Activated CD4-positive, alpha-beta memory T cell treated with anti-CD3 and anti-CD28 coated beads, Interleukin-2, amount 10 ng/mL, durations not matched to agents 7 days and 5 days (primary cell): ENCODE measurements around the gene UBA3. TPM values are rescaled to one million over a fixed set of nuclear protein-coding genes. Genes with fewer than 3 reads are reported as not detected.

Experiments used
- CTCF ChIA-PET: fragments of 350-600 bp; sonication (Branson Sonifier 250); formaldehyde crosslinking; loops from one replicate; lab custom pipeline; 2021; ENCODE audit warnings: antibody characterized with exemption, inconsistent platforms; lab: Charles Lee
- POLR2A ChIA-PET: fragments of 350-600 bp; sonication (Branson Sonifier 250); formaldehyde crosslinking; loops from one replicate; lab custom pipeline; 2021; ENCODE audit warnings: antibody characterized with exemption; lab: Charles Lee
- DNase-seq: peaks from one replicate; pipeline ENCODE4 v3.0.0-alpha.2; 2020
- H3K27ac Mint-ChIP-seq: one replicate; pipeline ENCODE4 v1.8.0; 2021; ENCODE audit warnings: mild to moderate bottlenecking, mixed read lengths
- H3K27me3 Mint-ChIP-seq: one replicate; pipeline ENCODE4 v1.8.0; 2021; ENCODE audit warnings: mixed read lengths
- H3K36me3 Mint-ChIP-seq: one replicate; pipeline ENCODE4 v1.8.0; 2021; ENCODE audit warnings: low read depth, mixed read lengths
- H3K4me1 Mint-ChIP-seq: one replicate; pipeline ENCODE4 v1.8.0; 2021; ENCODE audit warnings: mixed read lengths
- H3K4me3 Mint-ChIP-seq: one replicate; pipeline ENCODE4 v1.8.0; 2021; ENCODE audit warnings: mild to moderate bottlenecking, mixed read lengths
- H3K9me3 Mint-ChIP-seq: one replicate; pipeline ENCODE4 v1.8.0; 2021; ENCODE audit warnings: mixed read lengths
- total RNA-seq, 2 experiments: library from RNA; stranded (reverse); gene quantifications; one replicate each; pipeline ENCODE4 v1.2.3, GENCODE V29; 2021

The UBA3 gene
- total RNA-seq, 2 experiments from 2014 or later = 93.1 to 96.9 TPM

- H3K9me3 Mint-ChIP-seq = no peaks in the 10 kb centered on the region
- ChIA-PET POLR2A (interaction anchor here (0.6 to 2.9 kb wide), 3 partner anchors 11 to 309 kb away, joined by 3 to 10 read pairs (median 5); partner anchors contain the start of gene ARL6IP5), CTCF (interaction anchor here (0.6 to 0.7 kb wide), 2 partner anchors 33 to 92 kb away, joined by 3 to 4 read pairs; no protein-coding TSS in a partner anchor)
- peaks cover 68% of the 10 kb centered on the region for H3K4me1 Mint-ChIP-seq
- peak overlapping the region; percentile 17 for H3K27ac Mint-ChIP-seq
- H3K27me3 Mint-ChIP-seq = no peaks in the 10 kb centered on the region
- H3K36me3 Mint-ChIP-seq = peaks cover 73% of the 10 kb centered on the region
- H3K4me3 Mint-ChIP-seq = no peak overlapping the region
- DNase-seq = no peak
Observed at GRCh38 chr3:69097407-69098086, 17.4 kb upstream of the UBA3 start.

- H3K9me3 Mint-ChIP-seq = no peaks in the 10 kb centered on the region
- H3K4me1 Mint-ChIP-seq = peaks cover 72% of the 10 kb centered on the region
- H3K36me3 Mint-ChIP-seq = peaks cover 69% of the 10 kb centered on the region
- peak overlapping the region; percentile 65 for H3K4me3 Mint-ChIP-seq
- no peak for DNase-seq
- ChIA-PET CTCF (interaction anchor here (2.2 kb wide), 1 partner anchor 45 kb away, joined by 8 read pairs; the partner anchor contains the start of gene TMF1), POLR2A (interaction anchor here (0.9 to 16.3 kb wide), 5 partner anchors 8 to 83 kb away, joined by 3 to 305 read pairs (median 4); partner anchors contain the start of genes ARL6IP5, EOGT and UBA3)
- H3K27me3 Mint-ChIP-seq = no peaks in the 10 kb centered on the region
- H3K27ac Mint-ChIP-seq = peak overlapping the region; percentile 88
Observed at GRCh38 chr3:69096299-69096698, 16.1 kb upstream of the UBA3 start.

GRCh38 chr3:69095636-69096035 is 15.5 kb upstream of the UBA3 start:
- H3K4me1 Mint-ChIP-seq = peaks cover 73% of the 10 kb centered on the region
- peak overlapping the region; percentile 65 for H3K4me3 Mint-ChIP-seq
- CTCF ChIA-PET = interaction anchor here (1.1 to 2.9 kb wide), 4 partner anchors 10 to 104 kb away, joined by 3 to 15 read pairs (median 6); partner anchors contain the start of genes ARL6IP5 and TMF1
- peaks cover 68% of the 10 kb centered on the region for H3K36me3 Mint-ChIP-seq
- H3K27me3 Mint-ChIP-seq = no peaks in the 10 kb centered on the region
- no peaks in the 10 kb centered on the region for H3K9me3 Mint-ChIP-seq
- DNase-seq = peak; percentile 42
- POLR2A ChIA-PET = interaction anchor here (0.9 to 16.3 kb wide), 5 partner anchors 9 to 82 kb away, joined by 3 to 305 read pairs (median 4); partner anchors contain the start of genes ARL6IP5, EOGT and UBA3
- H3K27ac Mint-ChIP-seq = peak overlapping the region; percentile 88

- H3K4me3 Mint-ChIP-seq = peak overlapping the region; percentile 58
- peaks cover 70% of the 10 kb centered on the region for H3K36me3 Mint-ChIP-seq
- ChIA-PET CTCF (interaction anchor here (0.7 to 2.9 kb wide), 8 partner anchors 9 to 212 kb away, joined by 3 to 15 read pairs (median 3); partner anchors contain the start of genes ARL6IP5 and TMF1), POLR2A (interaction anchor here (1.0 to 18.0 kb wide), 6 partner anchors 8 to 106 kb away, joined by 3 to 305 read pairs (median 92); partner anchors contain the start of genes ARL6IP5, TMF1 and UBA3)
- DNase-seq = no peak
- H3K9me3 Mint-ChIP-seq = no peaks in the 10 kb centered on the region
- H3K27me3 Mint-ChIP-seq = no peaks in the 10 kb centered on the region
- H3K4me1 Mint-ChIP-seq = peaks cover 79% of the 10 kb centered on the region
- H3K27ac Mint-ChIP-seq = peak overlapping the region; percentile 94
Observed at GRCh38 chr3:69094467-69095205, 14.5 kb upstream of the UBA3 start.

- Mint-ChIP-seq H3K27ac (peak overlapping the region; percentile 94), H3K9me3 (no peaks in the 10 kb centered on the region), H3K27me3 (no peaks in the 10 kb centered on the region), H3K4me1 (peaks cover 83% of the 10 kb centered on the region), H3K36me3 (peaks cover 74% of the 10 kb centered on the region), H3K4me3 (peak overlapping the region; percentile 58)
- POLR2A ChIA-PET = interaction anchor here (0.9 to 18.0 kb wide), 12 partner anchors 8 to 113 kb away, joined by 3 to 305 read pairs (median 6); partner anchors contain the start of genes ARL6IP5, EOGT, TMF1 and UBA3
- no peak for DNase-seq
- CTCF ChIA-PET = interaction anchor here (1.1 to 2.0 kb wide), 8 partner anchors 10 to 78 kb away, joined by 3 to 11 read pairs (median 4); partner anchors contain the start of gene EOGT
Observed at GRCh38 chr3:69092030-69092516, 11.9 kb upstream of the UBA3 start.

GRCh38 chr3:69091389-69092029 is 11.3 kb upstream of the UBA3 start:
- CTCF ChIA-PET = interaction anchor here (0.6 to 2.0 kb wide), 9 partner anchors 9 to 78 kb away, joined by 3 to 11 read pairs (median 3); partner anchors contain the start of gene EOGT
- Mint-ChIP-seq H3K4me3 (peak overlapping the region; percentile 58), H3K27me3 (no peaks in the 10 kb centered on the region), H3K9me3 (no peaks in the 10 kb centered on the region), H3K36me3 (peaks cover 76% of the 10 kb centered on the region), H3K27ac (peak overlapping the region; percentile 94), H3K4me1 (peaks cover 78% of the 10 kb centered on the region)
- POLR2A ChIA-PET = interaction anchor here (0.9 to 18.0 kb wide), 12 partner anchors 9 to 113 kb away, joined by 3 to 305 read pairs (median 6); partner anchors contain the start of genes ARL6IP5, EOGT, TMF1 and UBA3
- no peak for DNase-seq

- peaks cover 67% of the 10 kb centered on the region for H3K4me1 Mint-ChIP-seq
- POLR2A ChIA-PET = interaction anchor here (1.0 to 18.0 kb wide), 8 partner anchors 8 to 110 kb away, joined by 3 to 305 read pairs (median 30); partner anchors contain the start of genes ARL6IP5, EOGT, TMF1 and UBA3
- CTCF ChIA-PET = interaction anchor here (1.2 to 2.1 kb wide), 3 partner anchors 38 to 40 kb away, joined by 4 to 6 read pairs (median 5); partner anchors contain the start of gene TMF1
- H3K4me3 Mint-ChIP-seq = peak overlapping the region; percentile 22
- H3K27me3 Mint-ChIP-seq = no peaks in the 10 kb centered on the region
- peak overlapping the region; percentile 70 for H3K27ac Mint-ChIP-seq
- peaks cover 76% of the 10 kb centered on the region for H3K36me3 Mint-ChIP-seq
- no peak for DNase-seq
- H3K9me3 Mint-ChIP-seq = no peaks in the 10 kb centered on the region
Observed at GRCh38 chr3:69090021-69090420, 9.9 kb upstream of the UBA3 start.

- POLR2A ChIA-PET = interaction anchor here (1.3 to 18.0 kb wide), 5 partner anchors 6 to 37 kb away, joined by 5 to 305 read pairs (median 145); partner anchors contain the start of genes ARL6IP5, TMF1 and UBA3
- H3K4me1 Mint-ChIP-seq = peaks cover 65% of the 10 kb centered on the region
- CTCF ChIA-PET = interaction anchor here (1.7 to 2.8 kb wide), 2 partner anchors 36 to 74 kb away, joined by 8 to 17 read pairs; partner anchors contain the start of genes EOGT and TMF1
- H3K27me3 Mint-ChIP-seq = no peaks in the 10 kb centered on the region
- H3K4me3 Mint-ChIP-seq = peak overlapping the region; percentile 91
- no peak for DNase-seq
- peaks cover 62% of the 10 kb centered on the region for H3K36me3 Mint-ChIP-seq
- peak overlapping the region; percentile 77 for H3K27ac Mint-ChIP-seq
- no peaks in the 10 kb centered on the region for H3K9me3 Mint-ChIP-seq
Observed at GRCh38 chr3:69088063-69088462, 7.9 kb upstream of the UBA3 start.

GRCh38 chr3:69087030-69087791 is 7.0 kb upstream of the UBA3 start:
- Mint-ChIP-seq H3K4me1 (peaks cover 66% of the 10 kb centered on the region), H3K9me3 (no peaks in the 10 kb centered on the region), H3K36me3 (peaks cover 58% of the 10 kb centered on the region), H3K27me3 (no peaks in the 10 kb centered on the region), H3K27ac (peak overlapping the region; percentile 74), H3K4me3 (peak overlapping the region; percentile 91)
- no peak for DNase-seq
- ChIA-PET CTCF (interaction anchor here (1.4 to 3.4 kb wide), 4 partner anchors 7 to 35 kb away, joined by 4 to 17 read pairs (median 16); partner anchors contain the start of gene TMF1), POLR2A (interaction anchor here (1.2 to 18.0 kb wide), 5 partner anchors 5 to 36 kb away, joined by 4 to 305 read pairs (median 145); partner anchors contain the start of gene TMF1)

GRCh38 chr3:69085833-69086722 is 5.9 kb upstream of the UBA3 start:
- peaks cover 66% of the 10 kb centered on the region for H3K4me1 Mint-ChIP-seq
- peak overlapping the region; percentile 91 for H3K4me3 Mint-ChIP-seq
- peak; percentile 70 for DNase-seq
- CTCF ChIA-PET = interaction anchor here (0.7 to 3.4 kb wide), 6 partner anchors 9 to 137 kb away, joined by 3 to 17 read pairs (median 10); partner anchors contain the start of gene TMF1
- POLR2A ChIA-PET = interaction anchor here (0.8 to 18.0 kb wide), 12 partner anchors 6 to 126 kb away, joined by 3 to 305 read pairs (median 10); partner anchors contain the start of genes EOGT and TMF1
- no peaks in the 10 kb centered on the region for H3K27me3 Mint-ChIP-seq
- peak overlapping the region; percentile 98 for H3K27ac Mint-ChIP-seq
- H3K9me3 Mint-ChIP-seq = no peaks in the 10 kb centered on the region
- peaks cover 51% of the 10 kb centered on the region for H3K36me3 Mint-ChIP-seq
